Measurements from ENCODE around the gene VANGL2.

DNA sequence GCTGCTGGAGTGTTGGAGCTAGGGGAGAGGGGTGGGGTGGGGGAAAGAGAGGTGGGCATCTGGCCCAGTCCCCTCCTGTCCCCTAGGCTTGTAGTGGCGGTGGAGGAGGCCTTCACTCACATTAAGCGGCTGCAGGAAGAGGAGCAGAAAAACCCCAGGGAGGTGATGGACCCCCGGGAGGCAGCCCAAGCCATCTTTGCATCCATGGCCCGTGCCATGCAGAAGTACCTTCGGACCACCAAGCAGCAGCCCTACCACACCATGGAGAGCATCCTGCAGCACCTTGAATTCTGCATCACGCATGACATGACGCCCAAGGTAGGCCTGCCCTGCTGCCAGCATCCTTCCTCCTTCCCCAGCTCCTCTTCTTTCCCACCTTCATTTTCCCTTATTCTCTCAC is 23.6 kb downstream of the VANGL2 start:
- TF ChIP-seq, protein P1, sequence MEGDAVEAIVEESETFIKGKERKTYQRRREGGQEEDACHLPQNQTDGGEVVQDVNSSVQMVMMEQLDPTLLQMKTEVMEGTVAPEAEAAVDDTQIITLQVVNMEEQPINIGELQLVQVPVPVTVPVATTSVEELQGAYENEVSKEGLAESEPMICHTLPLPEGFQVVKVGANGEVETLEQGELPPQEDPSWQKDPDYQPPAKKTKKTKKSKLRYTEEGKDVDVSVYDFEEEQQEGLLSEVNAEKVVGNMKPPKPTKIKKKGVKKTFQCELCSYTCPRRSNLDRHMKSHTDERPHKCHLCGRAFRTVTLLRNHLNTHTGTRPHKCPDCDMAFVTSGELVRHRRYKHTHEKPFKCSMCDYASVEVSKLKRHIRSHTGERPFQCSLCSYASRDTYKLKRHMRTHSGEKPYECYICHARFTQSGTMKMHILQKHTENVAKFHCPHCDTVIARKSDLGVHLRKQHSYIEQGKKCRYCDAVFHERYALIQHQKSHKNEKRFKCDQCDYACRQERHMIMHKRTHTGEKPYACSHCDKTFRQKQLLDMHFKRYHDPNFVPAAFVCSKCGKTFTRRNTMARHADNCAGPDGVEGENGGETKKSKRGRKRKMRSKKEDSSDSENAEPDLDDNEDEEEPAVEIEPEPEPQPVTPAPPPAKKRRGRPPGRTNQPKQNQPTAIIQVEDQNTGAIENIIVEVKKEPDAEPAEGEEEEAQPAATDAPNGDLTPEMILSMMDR (IDR thresholded peaks at IDR 0.05), result no peak
- TF ChIP-seq POLR2A (IDR thresholded peaks at IDR 0.05) (no peak), POLR2AphosphoS5 (IDR thresholded peaks at IDR 0.05) (no peak), EP300 (IDR thresholded peaks at IDR 0.05; ENCODE audit: low read depth) (no peak)

Data from transverse colon (tissue), 4 donors.